WTC11 (cell line): ENCODE measurements around the gene HIP1. TPM values are rescaled to one million over a fixed set of nuclear protein-coding genes. Genes with fewer than 3 reads are reported as not detected.
A peak's percentile ranks its signal among the peaks of the same experiment; 100 is the strongest.
"Not testable (repeated sequence)": the region's sequence is repeated elsewhere in the genome, so short reads cannot be mapped to it uniquely, and the experiment has no call there.

ENCODE experiments used
- ATAC-seq: fragments of 200-7000 bp; cut with Tn5 transposase; 2 replicates; pipeline ENCODE4 v1.10.0; 2021; ENCODE audit warnings: mild to moderate bottlenecking, moderate library complexity
- CTCF ChIA-PET: fragments of 300-600 bp; sonication (Branson Sonifier 250); formaldehyde crosslinking; loops from one replicate; lab custom pipeline; 2021; ENCODE audit warnings: antibody characterized with exemption; lab: Charles Lee
- POLR2A ChIA-PET: fragments of 350-600 bp; sonication (Branson Sonifier 250); formaldehyde crosslinking; loops from one replicate; lab custom pipeline; 2021; ENCODE audit warnings: antibody characterized with exemption; lab: Charles Lee
- DNase-seq: peaks from one replicate; pipeline ENCODE4 v3.0.0; 2021; ENCODE audit warnings: low spot score
- H3K27ac Mint-ChIP-seq: 2 replicates; pipeline ENCODE4 v1.8.0; 2021; ENCODE audit warnings: mixed read lengths
- H3K27me3 Mint-ChIP-seq: 2 replicates; pipeline ENCODE4 v1.8.0; 2021; ENCODE audit warnings: low read depth, mild to moderate bottlenecking, moderate library complexity, mixed read lengths
- H3K36me3 Mint-ChIP-seq: 2 replicates; pipeline ENCODE4 v1.8.0; 2021; ENCODE audit warnings: mixed read lengths
- H3K4me1 Mint-ChIP-seq: 2 replicates; pipeline ENCODE4 v1.8.0; 2022; ENCODE audit warnings: mixed read lengths
- H3K4me3 Mint-ChIP-seq: 2 replicates; pipeline ENCODE4 v1.8.0; 2021; ENCODE audit warnings: mild to moderate bottlenecking, moderate library complexity, mixed read lengths
- H3K9me3 Mint-ChIP-seq: 2 replicates; pipeline ENCODE4 v1.8.0; 2021; ENCODE audit warnings: mixed read lengths
- AR ChIP-seq: fragments of 250-450 bp; sonication (Bioruptor Pico); IDR thresholded peaks from 2 replicates; pipeline ENCODE4 v1.9.0; 2021; ENCODE audit warnings: mild to moderate bottlenecking
- ATF3 ChIP-seq: sonication (generic); formaldehyde crosslinking; conservative IDR thresholded peaks from 2 replicates; pipeline ENCODE4 v1.8.1; 2022; ENCODE audit warnings: mild to moderate bottlenecking, missing genetic modification reagents
- CREB1 ChIP-seq: sonication (generic); formaldehyde crosslinking; IDR thresholded peaks from 2 replicates; pipeline ENCODE4 v1.8.0; 2023; ENCODE audit warnings: mild to moderate bottlenecking, missing genetic modification reagents
- GABPB1 ChIP-seq: sonication (generic); formaldehyde crosslinking; IDR thresholded peaks from 2 replicates; pipeline ENCODE4 v1.8.1; 2023; ENCODE audit warnings: mild to moderate bottlenecking, missing genetic modification reagents
- MLX ChIP-seq: sonication (generic); formaldehyde crosslinking; IDR thresholded peaks from 2 replicates; pipeline ENCODE4 v1.8.1; 2023; ENCODE audit warnings: mild to moderate bottlenecking, missing genetic modification reagents, moderate library complexity
- PRRX2 ChIP-seq: fragments of 250-450 bp; sonication (Bioruptor Pico); IDR thresholded peaks from 2 replicates; pipeline ENCODE4 v1.8.0; 2021; ENCODE audit warnings: mild to moderate bottlenecking
- SMAD3 ChIP-seq: sonication (generic); formaldehyde crosslinking; IDR thresholded peaks from 2 replicates; pipeline ENCODE4 v1.8.0; 2022; ENCODE audit warnings: missing genetic modification reagents, mild to moderate bottlenecking, borderline replicate concordance
- TCF7 ChIP-seq: sonication (generic); formaldehyde crosslinking; IDR thresholded peaks from 2 replicates; pipeline ENCODE4 v1.8.0; 2022; ENCODE audit warnings: mild to moderate bottlenecking, low read depth, missing genetic modification reagents, moderate library complexity
- TEAD4 ChIP-seq: sonication (generic); formaldehyde crosslinking; IDR thresholded peaks from 2 replicates; pipeline ENCODE4 v1.8.0; 2022; ENCODE audit warnings: mild to moderate bottlenecking, missing genetic modification reagents
- TP53 ChIP-seq: sonication (generic); formaldehyde crosslinking; IDR thresholded peaks from 2 replicates; pipeline ENCODE4 v1.8.1; 2023; ENCODE audit warnings: mild to moderate bottlenecking, missing genetic modification reagents
- ZBTB43 ChIP-seq: sonication (generic); formaldehyde crosslinking; IDR thresholded peaks from 2 replicates; pipeline ENCODE4 v1.8.1; 2023; ENCODE audit warnings: mild to moderate bottlenecking, missing genetic modification reagents
- ZNF121 ChIP-seq: sonication (generic); formaldehyde crosslinking; IDR thresholded peaks from 2 replicates; pipeline ENCODE4 v1.8.0; 2023; ENCODE audit warnings: missing genetic modification reagents
- ZNF219 ChIP-seq: sonication (generic); formaldehyde crosslinking; IDR thresholded peaks from 2 replicates; pipeline ENCODE4 v1.8.0; 2023; ENCODE audit warnings: missing genetic modification reagents, mild to moderate bottlenecking, borderline replicate concordance
- ZNF281 ChIP-seq: sonication (generic); formaldehyde crosslinking; IDR thresholded peaks from 2 replicates; pipeline ENCODE4 v1.8.0; 2023; ENCODE audit warnings: mild to moderate bottlenecking, missing genetic modification reagents
- ZNF396 ChIP-seq: fragments of 250-450 bp; sonication (Bioruptor Pico); IDR thresholded peaks from 2 replicates; pipeline ENCODE4 v1.8.0; 2021; ENCODE audit warnings: mild to moderate bottlenecking, moderate library complexity, borderline replicate concordance
- ZNF423 ChIP-seq: fragments of 250-450 bp; sonication (Bioruptor Pico); IDR thresholded peaks from 2 replicates; pipeline ENCODE4 v2.1.2; 2022; ENCODE audit warnings: mild to moderate bottlenecking, moderate library complexity
- total RNA-seq: library from RNA; stranded (reverse); gene quantifications from 3 replicates; pipeline ENCODE4 v1.2.3, GENCODE V29; 2021

Gene HIP1
- total RNA-seq, 1 experiment from 2014 or later: 75.8 TPM

- Mint-ChIP-seq H3K27ac (peak overlapping the region; percentile 55; the same call in 1 of the 2 replicates), H3K4me3 (no peak overlapping the region), H3K9me3 (0 out of 2 replicates have a peak, but pooled peaks cover 3% of the 10 kb centered on the region), H3K36me3 (peaks cover 23% of the 10 kb centered on the region), H3K4me1 (peaks cover 39% of the 10 kb centered on the region), H3K27me3 (no peaks in the 10 kb centered on the region)
- ChIA-PET CTCF (interaction anchor here (0.6 kb wide), 2 partner anchors 115 to 413 kb away, joined by 3 read pairs; no protein-coding TSS in a partner anchor), POLR2A (no interaction called here)
- TF ChIP-seq PRRX2 (CRISPR knock-in tag): no peak
- TF ChIP-seq TP53 (CRISPR knock-in tag): no peak
- TF ChIP-seq ZNF423 (CRISPR knock-in tag): no peak
- no peak for TF ChIP-seq AR (CRISPR knock-in tag)
- no peak for TF ChIP-seq SMAD3 (CRISPR knock-in tag)
- no peak for TF ChIP-seq CREB1 (CRISPR knock-in tag)
- TF ChIP-seq TEAD4 (CRISPR knock-in tag): no peak
- TF ChIP-seq ZBTB43 (CRISPR knock-in tag): no peak
- TF ChIP-seq ATF3 (CRISPR knock-in tag): no peak
- no peak for TF ChIP-seq ZNF396 (CRISPR knock-in tag)
- TF ChIP-seq ZNF219 (CRISPR knock-in tag): no peak
- no peak for TF ChIP-seq ZNF281 (CRISPR knock-in tag)
- no peak for TF ChIP-seq GABPB1
- no peak for TF ChIP-seq TCF7
- no peak for TF ChIP-seq MLX (CRISPR knock-in tag)
- DNase-seq (no peak), ATAC-seq (no peak)
Observed at GRCh38 chr7:75601539-75601938, 137.2 kb downstream of the HIP1 start.

- peak; percentile 83 for TF ChIP-seq ZNF121 (CRISPR knock-in tag)
- H3K27me3 Mint-ChIP-seq, DNase-seq, ATAC-seq, POLR2A ChIA-PET, H3K9me3 Mint-ChIP-seq, H3K4me3 Mint-ChIP-seq, H3K27ac Mint-ChIP-seq: not testable (repeated sequence)
- Mint-ChIP-seq H3K4me1 (peaks cover 39% of the 10 kb centered on the region), H3K36me3 (peaks cover 22% of the 10 kb centered on the region)
- CTCF ChIA-PET: interaction anchor here (1.1 kb wide), 1 partner anchor 39 kb away, joined by 3 read pairs; no protein-coding TSS in a partner anchor
Observed at GRCh38 chr7:75600748-75601147, 138.0 kb downstream of the HIP1 start.
